Measurements from ENCODE around the gene CRABP2.

The CRABP2 gene

DNA sequence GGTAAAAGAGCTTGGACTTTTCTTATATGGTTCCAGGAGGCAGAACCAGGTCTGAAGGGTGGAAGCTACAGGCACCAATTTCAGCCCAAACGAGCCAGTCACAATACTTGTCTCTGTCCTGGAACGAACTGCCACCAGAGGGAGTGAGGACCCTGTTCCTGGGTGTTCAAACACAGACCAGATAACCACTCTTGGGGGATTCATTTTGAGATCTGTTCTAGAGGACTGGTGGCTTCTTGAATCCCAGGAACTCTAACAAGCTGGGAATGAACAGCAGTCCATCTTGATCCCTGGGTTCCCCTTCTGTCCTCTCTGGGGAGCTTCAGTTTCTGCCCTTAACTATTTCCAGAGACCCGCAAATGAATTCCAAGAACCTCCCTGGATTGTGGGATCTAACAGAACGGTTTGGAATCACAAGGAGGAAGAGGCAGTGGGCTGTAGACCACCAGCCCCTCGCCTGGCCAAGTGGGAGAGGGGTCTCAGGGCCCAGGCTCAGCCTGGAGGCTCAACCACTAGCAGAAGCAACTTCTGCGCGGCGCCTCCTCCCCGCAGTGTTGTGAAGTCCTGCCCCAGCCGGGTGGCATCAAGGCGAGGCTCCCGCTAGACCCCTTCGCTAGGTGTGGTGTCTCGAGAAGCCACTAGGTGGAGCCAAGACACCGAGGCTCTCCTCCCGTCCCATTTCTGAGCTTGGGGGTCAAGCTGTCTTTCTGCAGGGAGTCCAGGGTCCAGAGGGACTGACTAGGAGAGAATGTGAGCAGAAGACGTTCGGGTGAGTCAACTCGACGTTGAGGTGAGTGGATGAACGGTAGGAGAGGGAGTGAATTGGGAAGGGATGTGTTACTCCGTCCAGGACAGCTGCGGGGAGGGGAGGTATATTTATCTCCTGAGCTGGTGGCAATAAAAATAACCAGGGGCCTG, 16.1 kb downstream of the CRABP2 start:
- TF ChIP-seq, protein P1, sequence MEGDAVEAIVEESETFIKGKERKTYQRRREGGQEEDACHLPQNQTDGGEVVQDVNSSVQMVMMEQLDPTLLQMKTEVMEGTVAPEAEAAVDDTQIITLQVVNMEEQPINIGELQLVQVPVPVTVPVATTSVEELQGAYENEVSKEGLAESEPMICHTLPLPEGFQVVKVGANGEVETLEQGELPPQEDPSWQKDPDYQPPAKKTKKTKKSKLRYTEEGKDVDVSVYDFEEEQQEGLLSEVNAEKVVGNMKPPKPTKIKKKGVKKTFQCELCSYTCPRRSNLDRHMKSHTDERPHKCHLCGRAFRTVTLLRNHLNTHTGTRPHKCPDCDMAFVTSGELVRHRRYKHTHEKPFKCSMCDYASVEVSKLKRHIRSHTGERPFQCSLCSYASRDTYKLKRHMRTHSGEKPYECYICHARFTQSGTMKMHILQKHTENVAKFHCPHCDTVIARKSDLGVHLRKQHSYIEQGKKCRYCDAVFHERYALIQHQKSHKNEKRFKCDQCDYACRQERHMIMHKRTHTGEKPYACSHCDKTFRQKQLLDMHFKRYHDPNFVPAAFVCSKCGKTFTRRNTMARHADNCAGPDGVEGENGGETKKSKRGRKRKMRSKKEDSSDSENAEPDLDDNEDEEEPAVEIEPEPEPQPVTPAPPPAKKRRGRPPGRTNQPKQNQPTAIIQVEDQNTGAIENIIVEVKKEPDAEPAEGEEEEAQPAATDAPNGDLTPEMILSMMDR (IDR thresholded peaks at IDR 0.05) = peak; percentile 98
- no peak for TF ChIP-seq ZFX (IDR thresholded peaks at IDR 0.05; ENCODE audit: borderline replicate concordance)
- H3K27ac ChIP-seq = no peak overlapping the region

DNA sequence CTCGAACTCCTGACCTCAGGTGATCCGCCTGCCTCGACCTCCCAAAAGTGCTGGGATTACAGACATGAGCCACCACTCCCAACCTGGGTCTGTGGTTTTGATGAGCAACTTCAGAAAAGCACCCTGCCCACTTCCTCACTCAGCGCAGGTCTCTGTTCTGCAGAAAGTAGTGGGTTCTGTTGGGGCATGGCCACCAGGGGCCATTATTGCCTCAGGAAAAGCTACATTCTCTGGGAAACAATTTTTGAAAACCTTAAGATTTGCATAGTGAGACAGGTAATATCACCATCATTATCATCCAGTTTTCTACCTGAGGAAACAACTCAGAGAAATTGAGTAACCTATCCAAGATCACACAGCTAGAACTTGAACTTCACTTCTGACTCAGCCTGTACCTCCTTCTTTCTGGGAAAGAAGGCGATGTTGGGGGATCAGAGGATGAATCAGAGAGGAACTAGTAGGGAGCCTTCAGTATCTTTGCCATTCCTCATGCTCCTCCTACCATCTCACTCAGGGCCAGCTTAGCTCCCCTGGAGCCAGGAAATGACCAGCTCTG, 21.1 kb downstream of the CRABP2 start:
- no peak overlapping the region for H3K27ac ChIP-seq
- TF ChIP-seq, protein P1 (IDR thresholded peaks at IDR 0.05) = no peak
- no peak for TF ChIP-seq ZFX (IDR thresholded peaks at IDR 0.05; ENCODE audit: borderline replicate concordance)

DNA sequence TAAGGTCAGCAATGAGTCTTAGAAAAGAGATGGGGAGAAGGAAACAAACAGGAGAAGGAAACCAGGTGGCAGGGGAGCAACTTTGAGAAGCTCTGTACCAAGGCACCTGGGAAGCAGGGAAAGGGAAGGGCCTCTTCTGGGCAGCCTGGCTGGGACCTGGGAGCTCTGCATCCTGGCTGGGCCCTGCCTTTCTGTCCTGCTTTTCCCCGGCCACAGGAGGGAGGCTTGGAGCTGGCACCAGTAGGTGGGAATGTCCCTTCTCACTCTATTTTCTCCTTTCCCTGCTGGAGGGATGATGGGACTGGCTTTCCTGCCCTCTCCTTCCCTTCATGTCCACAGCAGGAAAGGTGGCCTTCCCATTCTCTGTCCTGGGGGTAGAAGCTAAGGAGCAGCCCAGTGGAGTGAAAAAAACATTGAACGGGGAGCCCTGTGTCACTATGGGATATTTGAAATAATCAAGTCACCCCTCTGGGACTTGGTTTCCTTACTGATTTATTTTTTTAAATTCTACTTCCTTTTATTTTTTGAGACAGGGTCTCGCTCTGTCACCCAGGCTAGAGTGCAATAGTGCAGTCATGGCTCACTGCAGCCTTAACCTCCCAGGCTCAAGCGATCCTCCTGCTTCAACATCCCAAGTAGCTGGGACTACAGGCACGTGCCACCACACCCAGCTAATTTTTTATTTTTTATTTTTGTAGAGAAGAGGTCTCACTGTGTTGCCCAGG, 23.1 kb downstream of the CRABP2 start:
- H3K27ac ChIP-seq = no peak overlapping the region
- TF ChIP-seq, protein P1 (IDR thresholded peaks at IDR 0.05) = peak; percentile 19; the same call in 1 of the 2 replicates
- TF ChIP-seq ZFX (IDR thresholded peaks at IDR 0.05; ENCODE audit: borderline replicate concordance) = no peak

DNA sequence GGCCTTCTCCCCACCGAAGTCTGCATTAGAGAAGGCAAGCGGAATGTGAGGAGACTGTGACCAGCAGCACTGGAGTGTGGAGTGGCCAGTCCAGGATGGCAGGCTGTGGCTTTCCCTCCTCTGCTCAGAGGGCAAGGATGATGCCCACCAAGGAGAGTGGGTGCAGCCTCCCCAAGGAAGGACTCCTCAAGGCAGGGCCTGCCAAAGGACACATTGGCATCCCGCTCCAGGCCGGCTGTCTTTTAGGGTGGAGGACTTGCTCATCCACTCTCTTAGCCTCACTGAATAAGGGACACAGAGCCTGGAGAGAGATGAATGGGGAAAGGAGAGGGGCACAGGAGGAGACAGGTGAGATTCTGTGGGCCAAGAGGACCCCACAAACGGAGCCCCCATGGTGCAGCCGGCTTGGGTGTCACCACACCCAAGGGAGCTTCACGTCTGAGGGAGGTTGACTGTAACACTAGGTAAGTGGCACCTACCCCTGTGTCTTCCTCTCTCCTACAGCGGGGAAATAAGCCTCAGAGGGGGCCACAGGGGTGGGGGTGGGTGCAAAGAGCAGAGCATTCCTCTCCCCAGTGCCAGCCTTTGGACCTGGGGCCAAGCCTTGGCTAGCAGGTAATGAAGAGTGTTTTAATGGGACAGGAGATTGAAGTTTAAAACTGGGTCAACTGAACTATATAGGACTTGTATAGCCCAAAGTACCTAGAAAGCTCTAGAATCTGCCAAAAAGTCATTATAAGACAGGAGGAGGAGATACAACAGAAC, 24.0 kb downstream of the CRABP2 start:
- no peak overlapping the region for H3K27ac ChIP-seq
- TF ChIP-seq, protein P1 (IDR thresholded peaks at IDR 0.05) = no peak
- no peak for TF ChIP-seq ZFX (IDR thresholded peaks at IDR 0.05; ENCODE audit: borderline replicate concordance)

DNA sequence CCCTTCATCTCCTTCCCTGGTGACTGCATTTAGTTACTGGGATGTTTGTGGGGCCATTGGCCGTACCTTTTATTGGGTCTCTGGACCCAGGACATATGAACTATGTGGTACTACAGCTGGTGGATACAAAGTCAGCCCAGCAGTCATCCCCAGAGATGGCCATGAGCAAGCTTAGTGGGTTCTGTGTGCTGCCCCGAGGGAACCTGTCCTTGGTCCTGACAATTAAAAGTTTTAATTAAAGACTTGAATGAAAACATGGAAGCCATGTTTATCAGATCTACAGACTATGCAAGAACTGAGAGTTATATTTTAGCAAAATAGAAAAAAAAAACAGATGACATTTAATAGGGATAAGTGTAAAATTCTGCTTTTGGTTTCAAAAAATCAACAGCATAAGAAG, 25.3 kb downstream of the CRABP2 start:
- no peak overlapping the region for H3K27ac ChIP-seq
- no peak for TF ChIP-seq ZFX (IDR thresholded peaks at IDR 0.05; ENCODE audit: borderline replicate concordance)
- TF ChIP-seq, protein P1 (IDR thresholded peaks at IDR 0.05) = no peak

DNA sequence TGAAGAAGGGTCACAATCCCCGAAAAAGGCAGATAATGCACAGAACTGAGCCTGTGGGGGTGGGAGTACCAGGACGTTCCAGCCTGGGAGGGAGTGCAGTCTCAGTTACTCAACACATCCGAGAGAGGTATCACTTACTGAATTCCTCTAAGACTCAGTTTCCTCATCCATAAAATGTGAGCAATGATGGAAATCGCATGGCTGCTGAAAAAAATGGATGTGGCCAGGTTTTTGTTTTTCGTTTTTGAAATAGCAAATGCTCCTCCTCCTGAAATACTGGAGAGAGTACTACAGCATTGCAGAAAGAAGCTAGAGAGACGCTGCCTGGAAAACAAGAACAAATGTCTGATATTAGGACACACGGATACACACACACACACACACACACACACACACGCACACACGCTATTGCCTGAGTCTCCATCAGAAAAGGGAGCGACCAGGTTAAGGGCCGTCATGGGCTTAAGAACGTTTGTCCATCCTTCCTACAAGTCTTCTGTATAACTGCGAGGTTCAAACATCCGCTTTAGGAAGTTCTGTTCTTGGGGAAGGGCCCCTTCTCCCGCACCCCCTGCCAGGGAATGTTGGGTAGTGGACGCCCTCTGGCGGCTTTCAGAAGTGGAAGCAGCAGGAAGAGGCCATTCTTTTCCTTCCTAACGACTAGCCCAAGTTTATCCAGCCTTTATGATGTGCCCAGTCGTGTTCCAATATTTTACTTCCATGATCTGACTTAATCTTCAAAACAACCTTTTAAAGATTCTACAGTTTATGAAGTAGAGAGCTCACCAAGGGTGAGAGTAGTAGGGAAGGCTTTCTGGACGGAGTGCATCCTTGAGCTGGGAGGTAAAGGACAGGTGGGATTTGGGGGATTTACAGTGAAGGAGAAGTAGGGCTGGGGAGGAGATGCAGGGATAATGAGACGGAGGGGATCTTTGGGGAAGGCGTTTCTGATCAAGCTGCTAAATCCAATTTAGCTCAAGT, 27.5 kb downstream of the CRABP2 start:
- H3K27ac ChIP-seq = peak overlapping the region; percentile 58

More for the DNA sequence above, 27.5 kb downstream of the CRABP2 start:
- no peak for TF ChIP-seq ZFX (IDR thresholded peaks at IDR 0.05; ENCODE audit: borderline replicate concordance)
- TF ChIP-seq, protein P1 (IDR thresholded peaks at IDR 0.05) = peak; percentile 99

Data from 22Rv1 (cell line).